H9 (cell line): Measurements from ENCODE around the gene NCBP3. TPM values are rescaled to one million over a fixed set of nuclear protein-coding genes. Genes with fewer than 3 reads are reported as not detected.

Experiments used
- DNase-seq: peaks from one replicate; pipeline ENCODE4 v3.0.0-alpha.2; 2017
- H2AFZ ChIP-seq: one replicate; pipeline ENCODE4 v1.6.1; 2013; ENCODE audit warnings: mild to moderate bottlenecking, low read length, control low read depth, moderate library complexity
- H2AK5ac ChIP-seq: 2 replicates; pipeline ENCODE4 v1.6.1; 2013; ENCODE audit warnings: low read length, control low read depth, mixed read lengths; ENCODE audit not compliant: insufficient read length
- H2BK120ac ChIP-seq: one replicate; pipeline ENCODE4 v1.6.1; 2013; ENCODE audit warnings: low read depth, mild to moderate bottlenecking, low read length, control low read depth, inconsistent platforms; ENCODE audit not compliant: poor library complexity, severe bottlenecking
- H2BK12ac ChIP-seq: 2 replicates; pipeline ENCODE4 v1.6.1; 2013; ENCODE audit warnings: low read length, control low read depth, mixed read lengths, low read depth; ENCODE audit not compliant: insufficient read length
- H2BK15ac ChIP-seq: 2 replicates; pipeline ENCODE4 v1.6.1; 2013; ENCODE audit warnings: low read depth, low read length, control low read depth
- H2BK20ac ChIP-seq: one replicate; pipeline ENCODE4 v1.6.1; 2013; ENCODE audit warnings: low read depth, mild to moderate bottlenecking, low read length, control low read depth, inconsistent platforms; ENCODE audit not compliant: poor library complexity, severe bottlenecking
- H2BK5ac ChIP-seq: 2 replicates; pipeline ENCODE4 v1.6.1; 2013; ENCODE audit warnings: low read length, control low read depth, mixed read lengths; ENCODE audit not compliant: insufficient read length
- H3K14ac ChIP-seq: 2 replicates; pipeline ENCODE4 v1.6.1; 2013; ENCODE audit warnings: low read length, control low read depth; ENCODE audit not compliant: insufficient read depth
- H3K18ac ChIP-seq: 2 replicates; pipeline ENCODE4 v1.6.1; 2013; ENCODE audit warnings: low read depth, mild to moderate bottlenecking, mixed read lengths, low read length, control low read depth; ENCODE audit not compliant: insufficient read length
- H3K23ac ChIP-seq: 2 replicates; pipeline ENCODE4 v1.6.1; 2013; ENCODE audit warnings: low read length, control low read depth, mixed read lengths, low read depth; ENCODE audit not compliant: insufficient read length
- H3K23me2 ChIP-seq: 2 replicates; pipeline ENCODE4 v1.6.1; 2013; ENCODE audit warnings: low read depth, mild to moderate bottlenecking, mixed read lengths, low read length, control low read depth; ENCODE audit not compliant: insufficient read length, poor library complexity, severe bottlenecking
- H3K27ac ChIP-seq: 2 replicates; pipeline ENCODE4 v1.5.1; 2013; ENCODE audit warnings: low read length, control low read depth, mixed read lengths, low read depth; ENCODE audit not compliant: insufficient read length
- H3K27me3 ChIP-seq: 2 replicates; pipeline ENCODE4 v1.6.1; 2013; ENCODE audit warnings: low read length, control low read depth, inconsistent platforms; ENCODE audit not compliant: insufficient read depth
- H3K4ac ChIP-seq: 2 replicates; pipeline ENCODE4 v1.6.1; 2013; ENCODE audit warnings: low read depth, mild to moderate bottlenecking, control low read depth, inconsistent platforms, low read length, moderate library complexity
- H3K4me1 ChIP-seq: 2 replicates; pipeline ENCODE4 v1.6.1; 2013; ENCODE audit warnings: low read length, control low read depth, inconsistent platforms; ENCODE audit not compliant: insufficient read depth
- H3K4me2 ChIP-seq: 2 replicates; pipeline ENCODE4 v1.6.1; 2013; ENCODE audit warnings: low read length, control low read depth, mixed read lengths; ENCODE audit not compliant: insufficient read length, insufficient read depth
- H3K56ac ChIP-seq: 2 replicates; pipeline ENCODE4 v1.6.1; 2013; ENCODE audit warnings: low read depth, mild to moderate bottlenecking, mixed read lengths, low read length, control low read depth; ENCODE audit not compliant: insufficient read length
- H3K79me1 ChIP-seq: 2 replicates; pipeline ENCODE4 v1.6.1; 2013; ENCODE audit warnings: low read depth, mild to moderate bottlenecking, moderate library complexity, low read length, control low read depth, inconsistent platforms; ENCODE audit not compliant: insufficient read depth, poor library complexity, severe bottlenecking
- H3K79me2 ChIP-seq: 2 replicates; pipeline ENCODE4 v1.6.1; 2013; ENCODE audit warnings: low read length, control low read depth, inconsistent platforms; ENCODE audit not compliant: insufficient read depth
- H3K9ac ChIP-seq: 2 replicates; pipeline ENCODE4 v1.6.1; 2013; ENCODE audit warnings: low read length, control low read depth, mixed read lengths; ENCODE audit not compliant: insufficient read length; ENCODE audit errors: extremely low read depth
- H3K9me3 ChIP-seq: one replicate; pipeline ENCODE4 v1.6.1; 2013; ENCODE audit warnings: low read depth, low read length, inconsistent platforms; ENCODE audit not compliant: control insufficient read depth
- H3T11ph ChIP-seq: one replicate; pipeline ENCODE4 v1.6.1; 2013; ENCODE audit warnings: mild to moderate bottlenecking, low read length, control low read depth, inconsistent platforms
- H4K20me1 ChIP-seq: one replicate; pipeline ENCODE4 v1.6.1; 2013; ENCODE audit not compliant: control insufficient read depth, insufficient read length, insufficient read depth
- H4K5ac ChIP-seq: 2 replicates; pipeline ENCODE4 v1.6.1; 2013; ENCODE audit warnings: low read depth, mild to moderate bottlenecking, mixed read lengths, low read length, control low read depth; ENCODE audit not compliant: insufficient read length
- H4K8ac ChIP-seq: replicated peaks from 2 replicates; pipeline ENCODE4 v1.6.1; 2013; ENCODE audit warnings: low read length, control low read depth, mixed read lengths, low read depth; ENCODE audit not compliant: insufficient read length
- H4K91ac ChIP-seq: 2 replicates; pipeline ENCODE4 v1.6.1; 2013; ENCODE audit warnings: low read depth, mild to moderate bottlenecking, moderate library complexity, mixed read lengths, low read length, control low read depth; ENCODE audit not compliant: insufficient read length
- H3K27ac Mint-ChIP-seq, 3 experiments: 2 replicates in 2 of 3; 3 replicates in 1 of 3; pipeline ENCODE4 v1.8.0; 2020 to 2021; ENCODE audit warnings: mixed read lengths in 3 of 3, mild to moderate bottlenecking in 1 of 3, moderate library complexity in 1 of 3
- H3K27me3 Mint-ChIP-seq: 2 replicates; pipeline ENCODE4 v1.8.0; 2021; ENCODE audit warnings: low read depth, mild to moderate bottlenecking, moderate library complexity, mixed read lengths
- H3K36me3 Mint-ChIP-seq, 3 experiments: 2 replicates in 2 of 3; 3 replicates in 1 of 3; pipeline ENCODE4 v1.8.0; 2020 to 2021; ENCODE audit warnings: low read depth in 3 of 3, mixed read lengths in 3 of 3; ENCODE audit not compliant: insufficient read depth in 1 of 3
- H3K4me1 Mint-ChIP-seq, 2 experiments: 2 replicates each; pipeline ENCODE4 v1.8.0; 2020; ENCODE audit warnings: mixed read lengths in 2 of 2
- H3K4me3 Mint-ChIP-seq, 2 experiments: 2 replicates in 1 of 2; 3 replicates in 1 of 2; pipeline ENCODE4 v1.8.0; 2020 to 2021; ENCODE audit warnings: mild to moderate bottlenecking in 2 of 2, mixed read lengths in 2 of 2, moderate library complexity in 1 of 2
- H3K9me3 Mint-ChIP-seq, 2 experiments: 2 replicates in 1 of 2; 3 replicates in 1 of 2; pipeline ENCODE4 v1.8.0; 2020; ENCODE audit warnings: mild to moderate bottlenecking in 2 of 2, mixed read lengths in 2 of 2, moderate library complexity in 1 of 2
- WGBS: extraction: QIAGEN DNeasy Blood & Tissue Kit; methylation state at CpG from one replicate; pipeline ENCODE4 v1.1.7; 2013; ENCODE audit warnings: missing lambda C conversion rate, low lambda C conversion rate, mixed read lengths; ENCODE audit not compliant: insufficient read length; ENCODE audit errors: extremely low coverage; 5-methylcytosine and 5-hydroxymethylcytosine counted together
- total RNA-seq: library from RNA; stranded (reverse); gene quantifications from 2 replicates; pipeline ENCODE4 v1.2.1, GENCODE V29; 2021
- TF ChIP-seq, protein P1 (sequence below): fragments of 200-600 bp; sonication (generic); conservative IDR thresholded peaks from 3 replicates; pipeline ENCODE4 v1.8.0; 2021; ENCODE audit warnings: antibody characterized with exemption, mild to moderate bottlenecking

Gene NCBP3
- total RNA-seq, 1 experiment from 2014 or later: 45.7 TPM

- Mint-ChIP-seq H3K36me3 (peaks cover 0 to 5% (median 0%) of the 10 kb centered on the region in 3 experiments; a peak in 3 of 7 replicates), H3K9me3 (peaks cover 2 to 8% of the 10 kb centered on the region in 2 experiments; a peak in 3 of 5 replicates), H3K4me3 (no peak overlapping the region), H3K27ac (no peak overlapping the region), H3K27me3 (no peaks in the 10 kb centered on the region; the same call in 1 of the 2 replicates), H3K4me1 (peaks cover 15 to 23% of the 10 kb centered on the region in 2 experiments)
- H2BK20ac ChIP-seq: no peak overlapping the region
- no peaks in the 10 kb centered on the region for H3K79me1 ChIP-seq
- H2BK120ac ChIP-seq: no peak overlapping the region
- no peak overlapping the region for H3K18ac ChIP-seq
- H3K9me3 ChIP-seq: no peaks in the 10 kb centered on the region
- H4K91ac ChIP-seq: no peak overlapping the region
- no peak overlapping the region for H3K56ac ChIP-seq
- no peak overlapping the region for H3K23ac ChIP-seq
- no peaks in the 10 kb centered on the region for H3K27me3 ChIP-seq
- H3K4me1 ChIP-seq: no peaks in the 10 kb centered on the region; the same call in 1 of the 2 replicates
- no peaks in the 10 kb centered on the region for H4K20me1 ChIP-seq
- H2AK5ac ChIP-seq: no peak overlapping the region
- no peak overlapping the region for H2BK15ac ChIP-seq
- no peak overlapping the region for H2AFZ ChIP-seq
- DNase-seq: no peak
- no CpG with 5 or more reads among the region's 9 CpGs for WGBS
- no peak overlapping the region for H2BK5ac ChIP-seq
- H4K8ac ChIP-seq: no peak overlapping the region
- H3T11ph ChIP-seq: no peak overlapping the region
- H3K23me2 ChIP-seq: no peaks in the 10 kb centered on the region
- H3K79me2 ChIP-seq: no peaks in the 10 kb centered on the region
- H3K14ac ChIP-seq: no peak overlapping the region; the same call in 1 of the 2 replicates
- no peak overlapping the region for H3K9ac ChIP-seq
- H4K5ac ChIP-seq: no peak overlapping the region
- no peak overlapping the region for H3K4me2 ChIP-seq
- H3K4ac ChIP-seq: no peak overlapping the region
- H2BK12ac ChIP-seq: no peak overlapping the region
- TF ChIP-seq, protein P1, sequence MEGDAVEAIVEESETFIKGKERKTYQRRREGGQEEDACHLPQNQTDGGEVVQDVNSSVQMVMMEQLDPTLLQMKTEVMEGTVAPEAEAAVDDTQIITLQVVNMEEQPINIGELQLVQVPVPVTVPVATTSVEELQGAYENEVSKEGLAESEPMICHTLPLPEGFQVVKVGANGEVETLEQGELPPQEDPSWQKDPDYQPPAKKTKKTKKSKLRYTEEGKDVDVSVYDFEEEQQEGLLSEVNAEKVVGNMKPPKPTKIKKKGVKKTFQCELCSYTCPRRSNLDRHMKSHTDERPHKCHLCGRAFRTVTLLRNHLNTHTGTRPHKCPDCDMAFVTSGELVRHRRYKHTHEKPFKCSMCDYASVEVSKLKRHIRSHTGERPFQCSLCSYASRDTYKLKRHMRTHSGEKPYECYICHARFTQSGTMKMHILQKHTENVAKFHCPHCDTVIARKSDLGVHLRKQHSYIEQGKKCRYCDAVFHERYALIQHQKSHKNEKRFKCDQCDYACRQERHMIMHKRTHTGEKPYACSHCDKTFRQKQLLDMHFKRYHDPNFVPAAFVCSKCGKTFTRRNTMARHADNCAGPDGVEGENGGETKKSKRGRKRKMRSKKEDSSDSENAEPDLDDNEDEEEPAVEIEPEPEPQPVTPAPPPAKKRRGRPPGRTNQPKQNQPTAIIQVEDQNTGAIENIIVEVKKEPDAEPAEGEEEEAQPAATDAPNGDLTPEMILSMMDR: no peak
- no peak overlapping the region for H3K27ac ChIP-seq
Observed at GRCh38 chr17:3768341-3768740, 77.7 kb downstream of the NCBP3 start.
